HG02885 (cell line): ENCODE data around the gene TCEA2.

Experiments used
- ATAC-seq: cut with Tn5 transposase; IDR thresholded peaks from one replicate; pipeline ENCODE4 v1.9.1; 2021; ENCODE audit warnings: mild to moderate bottlenecking; ENCODE audit not compliant: unreplicated experiment, poor library complexity

Gene TCEA2

GRCh38 chr20:64119301-64119680 is 56.3 kb downstream of the TCEA2 start:
- no peak for ATAC-seq

DNA sequence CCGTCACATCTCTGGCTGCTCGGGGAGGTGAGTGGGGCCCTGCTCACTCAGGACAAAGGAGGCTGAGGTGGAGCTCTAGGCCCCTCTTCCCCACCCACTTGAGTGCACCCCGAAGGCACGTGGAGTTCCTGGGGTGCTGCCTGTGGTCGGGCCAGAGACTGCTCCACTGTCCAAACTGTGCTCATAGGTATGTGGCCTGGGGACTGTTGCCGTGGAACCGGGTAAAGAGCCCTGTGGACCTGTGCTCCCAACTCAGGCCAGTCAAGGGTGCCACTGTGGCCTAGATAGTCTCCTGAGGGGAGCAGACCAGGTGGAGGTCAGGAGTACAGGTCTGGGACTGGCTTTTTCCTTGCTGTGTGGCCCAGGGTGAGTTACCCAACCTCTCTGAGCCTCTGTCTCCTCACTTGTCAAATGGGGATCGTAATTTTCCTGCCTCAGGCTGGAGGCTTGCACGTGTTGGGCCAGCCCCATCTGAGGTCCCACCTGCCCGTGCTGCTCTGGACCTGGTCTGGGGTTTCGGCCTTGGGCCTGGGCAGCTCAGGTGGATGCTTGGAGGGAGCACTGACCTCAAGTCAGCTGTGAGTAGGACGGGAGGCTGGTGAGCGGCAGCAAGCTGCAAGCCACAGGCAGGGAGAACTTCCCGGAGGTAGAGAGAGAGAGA is 56.8 kb downstream of the TCEA2 start:
- ATAC-seq: no peak

- ATAC-seq: no peak
Observed at GRCh38 chr20:64121586-64121985, 58.6 kb downstream of the TCEA2 start.
